Occipital lobe (tissue), 2 donors: Measurements from ENCODE around the gene CABP5. TPM values are rescaled to one million over a fixed set of nuclear protein-coding genes. Genes with fewer than 3 reads are reported as not detected.

Experiments
- DNase-seq: peaks from one replicate; lab custom pipeline; 2025; lab: John Stamatoyannopoulos, UW
- total RNA-seq: library from RNA; depleted of rRNA; stranded (reverse); fragments of >200 nt; gene quantifications from one replicate; pipeline ENCODE4 v1.2.3, GENCODE V29; 2014

Gene CABP5
- total RNA-seq, 1 donor from 2014 or later = not detected

DNA sequence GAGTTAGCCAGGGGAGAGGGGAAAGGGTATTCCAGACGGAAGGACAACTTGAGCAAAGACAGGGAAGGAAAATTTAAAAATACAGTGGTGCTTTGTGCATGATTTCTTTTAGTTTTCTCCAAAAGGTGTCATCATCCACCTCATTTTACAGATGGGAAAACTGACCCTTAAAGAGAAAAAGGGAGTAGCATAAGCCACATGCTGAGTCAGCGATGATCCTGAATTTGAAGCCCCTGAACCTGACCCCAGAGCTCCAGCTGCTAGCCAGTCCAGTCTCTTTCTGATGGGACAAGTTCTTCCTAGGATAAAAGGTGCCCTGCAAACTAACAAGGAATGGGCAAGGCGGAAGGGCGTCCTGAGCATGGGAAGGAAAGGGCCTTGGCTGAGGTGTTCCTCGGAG lies 10.3 kb downstream of the CABP5 start:
- no peak for DNase-seq

DNA sequence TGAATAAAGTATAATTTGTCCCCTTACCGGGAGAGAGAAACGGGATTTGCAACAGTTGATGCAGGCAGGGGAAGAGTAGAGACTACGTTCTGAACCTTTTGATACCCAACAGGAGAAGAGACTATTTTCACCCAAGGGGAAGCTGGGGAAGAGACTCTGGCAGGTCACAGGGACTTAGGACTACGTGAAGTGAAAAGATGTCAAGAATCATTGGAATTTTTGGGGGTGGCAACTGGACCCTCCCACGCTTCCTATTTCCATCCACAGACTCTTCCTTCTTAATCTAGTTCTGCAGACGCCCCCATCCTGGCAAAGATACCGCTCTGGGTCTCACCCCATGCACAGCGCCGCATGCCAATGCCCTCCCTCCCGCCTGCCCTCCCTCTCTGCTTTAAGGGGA lies 13.8 kb downstream of the CABP5 start:
- DNase-seq = no peak

GRCh38 chr19:48029431-48029830 lies 14.4 kb downstream of the CABP5 start:
- no peak for DNase-seq

- DNase-seq = no peak
Observed at GRCh38 chr19:48025480-48025879, 18.4 kb downstream of the CABP5 start.

DNA sequence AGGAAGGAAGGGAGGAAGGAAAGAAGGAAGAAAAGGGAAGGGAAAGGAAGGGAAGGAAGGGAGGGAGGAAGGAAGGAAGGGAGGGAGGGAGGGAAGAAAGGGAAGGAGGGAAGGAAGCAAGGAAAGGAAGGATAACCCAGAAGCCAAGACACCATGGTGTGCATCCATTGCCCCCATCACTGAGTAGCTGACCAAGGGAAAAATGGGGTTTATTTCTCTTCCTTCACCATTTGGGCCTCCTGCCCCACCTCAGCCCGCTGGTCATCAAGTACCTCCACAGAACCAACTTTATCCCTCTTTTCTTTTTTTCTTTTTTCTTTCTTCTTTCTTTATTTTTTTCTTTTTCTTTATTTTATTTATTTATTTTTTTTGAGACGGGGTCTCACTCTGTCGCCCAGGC lies 20.4 kb downstream of the CABP5 start:
- no peak for DNase-seq

GRCh38 chr19:48023011-48023410 lies 20.9 kb downstream of the CABP5 start:
- no peak for DNase-seq

DNA sequence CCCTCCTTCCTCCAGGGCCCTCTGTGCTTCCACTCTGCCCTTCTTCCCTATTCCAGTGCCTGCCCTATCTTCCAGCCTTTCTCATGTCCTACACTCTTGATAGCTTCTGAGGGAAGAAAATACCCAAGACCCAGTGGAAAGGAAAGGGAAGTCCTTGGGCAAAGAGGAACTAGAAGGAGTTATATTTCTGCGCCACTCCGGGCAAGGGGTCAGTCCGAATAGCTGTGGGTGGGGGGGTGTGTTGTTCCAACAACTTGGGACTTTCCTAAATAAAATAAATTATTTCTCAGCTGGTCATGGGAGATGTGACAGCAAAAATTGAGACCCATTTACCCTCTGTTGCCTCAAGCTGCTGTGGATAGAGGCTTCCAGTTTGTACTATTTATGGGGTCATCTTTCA lies 23.2 kb downstream of the CABP5 start:
- no peak for DNase-seq

DNA sequence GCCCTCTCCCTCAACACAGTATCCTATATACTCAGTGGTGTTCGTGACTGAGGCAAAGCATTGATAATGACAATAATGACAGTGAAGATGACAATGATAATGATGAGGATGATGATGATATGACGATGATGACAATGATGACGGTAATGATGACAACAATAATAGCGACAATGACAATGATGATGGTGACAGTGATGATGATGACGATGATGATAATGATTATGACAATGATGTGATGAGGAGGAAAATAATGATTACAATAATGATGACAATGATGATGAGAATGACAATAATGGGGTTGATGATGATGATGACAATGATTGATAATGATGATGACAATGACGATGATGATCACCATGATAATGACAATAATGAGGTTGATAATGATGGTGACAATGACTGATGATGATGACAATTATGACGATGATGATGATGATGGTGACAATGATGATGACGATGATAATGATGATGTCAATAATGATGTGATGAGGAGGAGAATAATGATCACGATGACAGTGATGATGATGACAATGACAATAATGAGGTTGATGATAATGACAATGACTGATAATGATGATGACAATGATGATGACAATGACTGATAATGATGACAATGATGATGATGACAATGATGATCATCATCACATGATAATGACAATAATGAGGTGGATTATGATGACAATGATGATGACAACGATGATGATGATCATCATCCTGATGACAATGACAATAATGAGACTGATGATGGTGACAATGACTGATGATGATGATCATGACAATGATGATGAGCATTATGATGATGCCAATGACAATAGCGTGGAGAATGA lies 32.7 kb downstream of the CABP5 start:
- no peak for DNase-seq

- no peak for DNase-seq
Observed at GRCh38 chr19:48006762-48007161, 37.1 kb downstream of the CABP5 start.

- no peak for DNase-seq
Observed at GRCh38 chr19:48004236-48004635, 39.6 kb downstream of the CABP5 start.

GRCh38 chr19:48000846-48001245 lies 43.0 kb downstream of the CABP5 start:
- DNase-seq = no peak

DNA sequence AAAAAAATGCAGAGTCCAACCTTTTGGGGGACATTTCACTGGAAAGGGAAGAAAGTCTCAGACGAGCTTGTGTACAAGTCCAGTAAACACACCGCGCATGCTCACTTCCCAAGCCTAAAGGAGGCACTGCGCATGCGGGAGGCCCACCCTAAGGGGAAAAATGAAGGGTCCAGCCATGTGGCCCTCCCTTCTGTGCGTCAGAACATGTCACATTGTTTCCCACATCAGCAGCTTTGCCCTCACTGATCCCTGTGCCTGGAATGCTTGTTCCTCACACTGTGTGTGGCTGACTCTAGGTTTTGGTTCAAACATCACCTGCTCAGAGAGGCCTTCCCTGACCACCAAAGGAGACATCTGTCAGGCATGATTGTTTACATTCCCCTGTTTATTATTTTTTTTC lies 45.1 kb downstream of the CABP5 start:
- DNase-seq = no peak

- DNase-seq = no peak
Observed at GRCh38 chr19:47996230-47996727, 47.6 kb downstream of the CABP5 start.

DNA sequence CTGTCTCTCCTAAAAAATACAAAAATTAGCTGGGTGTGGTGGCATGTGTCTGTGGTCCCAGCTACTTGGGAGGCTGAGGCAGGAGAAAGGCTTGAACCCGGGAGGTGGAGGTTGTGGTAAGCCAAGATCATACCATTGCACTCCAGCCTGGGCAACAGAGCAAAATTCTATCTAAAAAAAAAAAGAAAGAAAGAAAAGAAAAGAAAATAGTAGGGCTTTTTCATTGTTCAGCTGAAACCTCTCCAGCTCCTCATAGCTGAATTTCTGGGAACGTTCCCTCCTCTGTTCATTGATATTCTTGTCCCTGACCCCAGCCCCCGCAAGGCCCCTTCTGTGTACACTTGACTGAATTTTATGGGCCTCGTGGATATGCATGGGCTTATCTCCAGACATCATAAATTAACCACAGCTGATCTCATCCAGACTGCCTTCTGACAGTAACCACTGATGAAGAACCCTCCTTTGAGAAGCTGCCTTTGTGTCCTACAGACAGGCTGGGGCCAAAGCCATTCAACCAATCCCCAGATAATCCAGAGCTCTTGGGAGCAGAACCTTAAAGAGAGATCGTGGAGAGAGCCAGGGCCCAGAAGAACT lies 49.6 kb downstream of the CABP5 start, which contains the start of gene ELSPBP1:
ELSPBP1 (plus strand) TSS at position 424 of the 594 bp plus-strand sequence. CDS start 14,036 bp downstream, outside the sequence.
- no peak for DNase-seq

- DNase-seq = no peak
Observed at GRCh38 chr19:47992070-47992469, 51.8 kb downstream of the CABP5 start, which contains the start of gene BSPH1. TSS of gene BSPH1 (minus strand) at chr19:47992170. CDS start at chr19:47992081, 89 bp downstream.

DNA sequence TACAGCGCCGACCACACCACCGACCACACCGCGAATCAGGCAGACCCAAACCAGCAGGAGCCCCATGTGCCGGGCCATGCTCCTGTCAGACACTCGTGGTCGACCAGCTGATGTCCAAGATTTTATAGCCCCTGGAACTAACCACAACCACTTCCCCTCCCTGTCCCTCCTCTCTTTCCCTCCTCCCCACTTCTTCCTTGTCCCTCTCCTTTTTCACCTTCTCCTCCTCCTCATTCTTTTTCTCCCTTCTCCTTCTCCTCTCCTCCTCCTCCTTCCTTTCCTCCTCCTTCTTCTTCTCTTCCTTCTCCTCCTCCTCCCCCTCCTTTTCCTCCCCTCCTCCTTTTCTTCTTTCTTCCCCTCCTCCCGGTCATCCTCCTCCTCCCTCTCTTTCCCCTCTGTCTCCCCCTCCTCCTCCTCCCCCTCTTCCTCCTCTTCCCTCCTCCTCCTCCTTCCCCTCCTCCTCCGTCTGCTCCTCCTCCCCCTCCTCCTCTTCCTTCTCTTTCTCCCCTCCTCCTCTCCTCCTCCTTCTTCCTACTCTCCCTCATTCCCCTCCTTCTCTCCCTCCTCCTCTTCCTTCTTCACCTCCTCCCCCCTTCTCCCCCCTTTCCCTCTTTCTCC lies 52.6 kb downstream of the CABP5 start:
- no peak for DNase-seq

Other genes with a start within 250 kb of the CABP5 start
- not detected for gene TPRX1, start 239.5 kb downstream of the CABP5 start, total RNA-seq
- not detected for gene CRX, start 222.1 kb downstream of the CABP5 start, total RNA-seq
- gene TPRX2, start 184.8 kb downstream of the CABP5 start, total RNA-seq = not detected
- not detected for gene SULT2A1, start 157.8 kb downstream of the CABP5 start, total RNA-seq
- not detected for gene BSPH1, start 51.9 kb downstream of the CABP5 start, total RNA-seq
- gene ELSPBP1, start 49.4 kb downstream of the CABP5 start, total RNA-seq = not detected
- 9.7 TPM for gene PLA2G4C, start 66.7 kb upstream of the CABP5 start, total RNA-seq
- 22.3 TPM for gene LIG1, start 126.3 kb upstream of the CABP5 start, total RNA-seq
- gene ZSWIM9, start 126.6 kb upstream of the CABP5 start, total RNA-seq = 2.8 TPM
- 21.7 TPM for gene CARD8, start 211.8 kb upstream of the CABP5 start, total RNA-seq
- 4.8 TPM for gene ZNF114, start 226.0 kb upstream of the CABP5 start, total RNA-seq